ENCODE measurements around the gene PIK3R3.

- TF ChIP-seq, protein P1, sequence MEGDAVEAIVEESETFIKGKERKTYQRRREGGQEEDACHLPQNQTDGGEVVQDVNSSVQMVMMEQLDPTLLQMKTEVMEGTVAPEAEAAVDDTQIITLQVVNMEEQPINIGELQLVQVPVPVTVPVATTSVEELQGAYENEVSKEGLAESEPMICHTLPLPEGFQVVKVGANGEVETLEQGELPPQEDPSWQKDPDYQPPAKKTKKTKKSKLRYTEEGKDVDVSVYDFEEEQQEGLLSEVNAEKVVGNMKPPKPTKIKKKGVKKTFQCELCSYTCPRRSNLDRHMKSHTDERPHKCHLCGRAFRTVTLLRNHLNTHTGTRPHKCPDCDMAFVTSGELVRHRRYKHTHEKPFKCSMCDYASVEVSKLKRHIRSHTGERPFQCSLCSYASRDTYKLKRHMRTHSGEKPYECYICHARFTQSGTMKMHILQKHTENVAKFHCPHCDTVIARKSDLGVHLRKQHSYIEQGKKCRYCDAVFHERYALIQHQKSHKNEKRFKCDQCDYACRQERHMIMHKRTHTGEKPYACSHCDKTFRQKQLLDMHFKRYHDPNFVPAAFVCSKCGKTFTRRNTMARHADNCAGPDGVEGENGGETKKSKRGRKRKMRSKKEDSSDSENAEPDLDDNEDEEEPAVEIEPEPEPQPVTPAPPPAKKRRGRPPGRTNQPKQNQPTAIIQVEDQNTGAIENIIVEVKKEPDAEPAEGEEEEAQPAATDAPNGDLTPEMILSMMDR (IDR thresholded peaks at IDR 0.05; ENCODE audit: low read length), result no peak
- TF ChIP-seq EZH2 (IDR thresholded peaks at IDR 0.05; ENCODE audit: borderline replicate concordance, low read length), result no peak
These were observed 47.6 kb downstream of the PIK3R3 start for GRCh38 chr1:46084553-46085451.

All from OCI-LY1 (cell line).